Astrocyte (in vitro differentiated cells and primary cell): ENCODE results near the gene ERBB2. TPM values are rescaled to one million over a fixed set of nuclear protein-coding genes. Genes with fewer than 3 reads are reported as not detected.

Source experiments
- DNase-seq: peaks from one replicate; pipeline ENCODE4 v3.0.0-alpha.2; 2010; ENCODE audit warnings: low read depth
- FAIRE-seq: peaks from 2 replicates; lab custom pipeline; 2011; peaks lifted over from hg19 to GRCh38; lab: Jason Lieb, UNC
- H2AFZ ChIP-seq: 2 replicates; pipeline ENCODE4 v1.6.0; 2012; ENCODE audit warnings: low read depth, low read length, inconsistent platforms
- H3K27ac ChIP-seq: 2 replicates; pipeline ENCODE4 v1.5.1; 2011; ENCODE audit warnings: low read depth, low read length, inconsistent platforms
- H3K27me3 ChIP-seq: 2 replicates; pipeline ENCODE4 v1.6.0; 2011; ENCODE audit warnings: low read length, inconsistent platforms; ENCODE audit not compliant: insufficient read depth
- H3K36me3 ChIP-seq: 2 replicates; pipeline ENCODE4 v1.5.1; 2011; ENCODE audit warnings: low read length, inconsistent platforms; ENCODE audit not compliant: insufficient read depth
- H3K4me1 ChIP-seq: 2 replicates; pipeline ENCODE4 v1.5.1; 2011; ENCODE audit warnings: low read length, inconsistent platforms; ENCODE audit not compliant: insufficient read depth
- H3K4me2 ChIP-seq: 2 replicates; pipeline ENCODE4 v1.6.0; 2012; ENCODE audit warnings: low read length, inconsistent platforms
- H3K4me3 ChIP-seq: 2 replicates; pipeline ENCODE4 v1.5.1; 2011; ENCODE audit warnings: low read depth, mild to moderate bottlenecking, low read length, inconsistent platforms; ENCODE audit not compliant: insufficient read depth
- H3K79me2 ChIP-seq: 2 replicates; pipeline ENCODE4 v1.6.0; 2012; ENCODE audit warnings: mild to moderate bottlenecking, low read length, inconsistent platforms; ENCODE audit not compliant: insufficient read depth
- H3K9ac ChIP-seq: 2 replicates; pipeline ENCODE4 v1.6.0; 2012; ENCODE audit warnings: mild to moderate bottlenecking, low read length, inconsistent platforms
- H3K9me3 ChIP-seq: 2 replicates; pipeline ENCODE4 v1.5.1; 2012; ENCODE audit warnings: low read depth, mild to moderate bottlenecking, low read length, inconsistent platforms; ENCODE audit not compliant: insufficient read depth
- H4K20me1 ChIP-seq: 2 replicates; pipeline ENCODE4 v1.6.0; 2012; ENCODE audit warnings: low read length, inconsistent platforms; ENCODE audit not compliant: insufficient read depth
- H3K27ac Mint-ChIP-seq: one replicate; pipeline ENCODE4 v1.8.0; 2021; ENCODE audit warnings: mild to moderate bottlenecking, mixed read lengths; ENCODE audit not compliant: unreplicated experiment
- H3K27me3 Mint-ChIP-seq: one replicate; pipeline ENCODE4 v1.8.0; 2021; ENCODE audit warnings: low read depth, mixed read lengths; ENCODE audit not compliant: unreplicated experiment
- H3K36me3 Mint-ChIP-seq: one replicate; pipeline ENCODE4 v1.8.0; 2021; ENCODE audit warnings: low read depth, mixed read lengths; ENCODE audit not compliant: unreplicated experiment
- H3K4me1 Mint-ChIP-seq: one replicate; pipeline ENCODE4 v1.8.0; 2021; ENCODE audit warnings: low read depth, mixed read lengths; ENCODE audit not compliant: unreplicated experiment
- H3K4me3 Mint-ChIP-seq: one replicate; pipeline ENCODE4 v1.8.0; 2021; ENCODE audit warnings: mild to moderate bottlenecking, moderate library complexity, mixed read lengths; ENCODE audit not compliant: unreplicated experiment
- H3K9me3 Mint-ChIP-seq: one replicate; pipeline ENCODE4 v1.8.0; 2021; ENCODE audit warnings: mild to moderate bottlenecking, mixed read lengths; ENCODE audit not compliant: unreplicated experiment
- CTCF ChIP-seq: IDR thresholded peaks from 2 replicates; pipeline ENCODE4 v1.5.1; 2011; ENCODE audit warnings: low read depth, mild to moderate bottlenecking, inconsistent platforms, low read length, moderate library complexity; ENCODE audit not compliant: insufficient read depth
- EZH2 ChIP-seq: IDR thresholded peaks from 2 replicates; pipeline ENCODE4 v1.6.1; 2012; ENCODE audit warnings: mild to moderate bottlenecking, low read length, inconsistent platforms; ENCODE audit not compliant: insufficient read depth
- total RNA-seq: library from RNA; stranded (reverse); gene quantifications from 2 replicates; pipeline ENCODE4 v1.2.1, GENCODE V29; 2021

ERBB2 gene
- total RNA-seq, 1 donor from 2014 or later = 64.0 TPM

- Mint-ChIP-seq H3K27me3 (no peaks in the 10 kb centered on the region), H3K4me3 (no peak overlapping the region), H3K27ac (peak overlapping the region; percentile 91), H3K36me3 (no peaks in the 10 kb centered on the region), H3K9me3 (peaks cover 2% of the 10 kb centered on the region), H3K4me1 (peaks cover 44% of the 10 kb centered on the region)
- Histone ChIP-seq H3K4me2 (no peak overlapping the region), H4K20me1 (no peaks in the 10 kb centered on the region), H2AFZ (no peak overlapping the region), H3K27me3 (no peaks in the 10 kb centered on the region), H3K27ac (no peak overlapping the region), H3K9me3 (no peaks in the 10 kb centered on the region), H3K79me2 (no peaks in the 10 kb centered on the region), H3K9ac (no peak overlapping the region), H3K4me3 (no peak overlapping the region), H3K36me3 (no peaks in the 10 kb centered on the region), H3K4me1 (peaks cover 19% of the 10 kb centered on the region)
- FAIRE-seq (no peak), DNase-seq (no peak)
- no peak for TF ChIP-seq CTCF
- no peak for TF ChIP-seq EZH2
Observed at GRCh38 chr17:39757176-39757662, 57.4 kb downstream of the ERBB2 start.

- FAIRE-seq = no peak
- Histone ChIP-seq H3K9ac (no peak overlapping the region), H2AFZ (no peak overlapping the region), H3K27ac (no peak overlapping the region), H3K36me3 (no peaks in the 10 kb centered on the region), H3K27me3 (no peaks in the 10 kb centered on the region), H3K79me2 (no peaks in the 10 kb centered on the region), H3K4me3 (no peak overlapping the region), H4K20me1 (no peaks in the 10 kb centered on the region), H3K4me1 (peaks cover 24% of the 10 kb centered on the region), H3K9me3 (no peaks in the 10 kb centered on the region), H3K4me2 (peak overlapping the region; percentile 32)
- DNase-seq = peak; percentile 86
- Mint-ChIP-seq H3K27me3 (no peaks in the 10 kb centered on the region), H3K27ac (peak overlapping the region; percentile 93), H3K36me3 (no peaks in the 10 kb centered on the region), H3K4me3 (peak overlapping the region; percentile 18), H3K4me1 (peaks cover 51% of the 10 kb centered on the region), H3K9me3 (peaks cover 2% of the 10 kb centered on the region)
- TF ChIP-seq CTCF (no peak), EZH2 (no peak)
Observed at GRCh38 chr17:39757931-39758873, 58.3 kb downstream of the ERBB2 start.
